ENCODE results near the gene EML5.

Gene EML5

DNA sequence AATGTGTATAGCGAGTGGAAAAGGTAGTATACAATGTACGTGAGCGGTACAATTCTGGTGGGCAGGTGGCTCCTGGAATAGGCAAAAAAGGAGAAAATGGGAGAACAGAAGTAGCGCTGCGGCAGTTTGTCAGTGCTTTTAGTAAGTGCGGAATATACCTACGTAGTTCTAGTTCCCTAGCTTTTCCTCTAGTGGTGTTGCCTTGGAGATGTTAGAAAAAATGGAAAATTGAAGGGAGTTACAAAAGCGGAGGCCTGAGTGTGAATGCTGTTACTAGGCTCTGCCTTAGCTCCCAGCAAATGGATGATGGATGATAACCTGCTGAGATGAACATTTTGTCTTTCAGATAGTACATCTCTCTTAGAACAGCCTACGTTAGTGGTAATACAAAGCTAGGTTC lies 32.8 kb upstream of the EML5 start:
- TF ChIP-seq FOXP2 (optimal IDR thresholded peaks at IDR 0.05; ENCODE audit: borderline replicate concordance, extremely low read depth, extremely low read length, insufficient read depth) (no peak), SIN3A (IDR thresholded peaks at IDR 0.05; ENCODE audit: borderline replicate concordance, insufficient read depth, low read length) (no peak), POLR2AphosphoS5 (IDR thresholded peaks at IDR 0.05; ENCODE audit: low read depth, low read length) (no peak), TAF1 (IDR thresholded peaks at IDR 0.05; ENCODE audit: borderline replicate concordance, insufficient read depth, low read length) (no peak)
- TF ChIP-seq, protein P1, sequence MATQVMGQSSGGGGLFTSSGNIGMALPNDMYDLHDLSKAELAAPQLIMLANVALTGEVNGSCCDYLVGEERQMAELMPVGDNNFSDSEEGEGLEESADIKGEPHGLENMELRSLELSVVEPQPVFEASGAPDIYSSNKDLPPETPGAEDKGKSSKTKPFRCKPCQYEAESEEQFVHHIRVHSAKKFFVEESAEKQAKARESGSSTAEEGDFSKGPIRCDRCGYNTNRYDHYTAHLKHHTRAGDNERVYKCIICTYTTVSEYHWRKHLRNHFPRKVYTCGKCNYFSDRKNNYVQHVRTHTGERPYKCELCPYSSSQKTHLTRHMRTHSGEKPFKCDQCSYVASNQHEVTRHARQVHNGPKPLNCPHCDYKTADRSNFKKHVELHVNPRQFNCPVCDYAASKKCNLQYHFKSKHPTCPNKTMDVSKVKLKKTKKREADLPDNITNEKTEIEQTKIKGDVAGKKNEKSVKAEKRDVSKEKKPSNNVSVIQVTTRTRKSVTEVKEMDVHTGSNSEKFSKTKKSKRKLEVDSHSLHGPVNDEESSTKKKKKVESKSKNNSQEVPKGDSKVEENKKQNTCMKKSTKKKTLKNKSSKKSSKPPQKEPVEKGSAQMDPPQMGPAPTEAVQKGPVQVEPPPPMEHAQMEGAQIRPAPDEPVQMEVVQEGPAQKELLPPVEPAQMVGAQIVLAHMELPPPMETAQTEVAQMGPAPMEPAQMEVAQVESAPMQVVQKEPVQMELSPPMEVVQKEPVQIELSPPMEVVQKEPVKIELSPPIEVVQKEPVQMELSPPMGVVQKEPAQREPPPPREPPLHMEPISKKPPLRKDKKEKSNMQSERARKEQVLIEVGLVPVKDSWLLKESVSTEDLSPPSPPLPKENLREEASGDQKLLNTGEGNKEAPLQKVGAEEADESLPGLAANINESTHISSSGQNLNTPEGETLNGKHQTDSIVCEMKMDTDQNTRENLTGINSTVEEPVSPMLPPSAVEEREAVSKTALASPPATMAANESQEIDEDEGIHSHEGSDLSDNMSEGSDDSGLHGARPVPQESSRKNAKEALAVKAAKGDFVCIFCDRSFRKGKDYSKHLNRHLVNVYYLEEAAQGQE (IDR thresholded peaks at IDR 0.05; ENCODE audit: insufficient read depth in 1 of 2, low read depth in 2 of 2, low read length in 2 of 2) = no peak

DNA sequence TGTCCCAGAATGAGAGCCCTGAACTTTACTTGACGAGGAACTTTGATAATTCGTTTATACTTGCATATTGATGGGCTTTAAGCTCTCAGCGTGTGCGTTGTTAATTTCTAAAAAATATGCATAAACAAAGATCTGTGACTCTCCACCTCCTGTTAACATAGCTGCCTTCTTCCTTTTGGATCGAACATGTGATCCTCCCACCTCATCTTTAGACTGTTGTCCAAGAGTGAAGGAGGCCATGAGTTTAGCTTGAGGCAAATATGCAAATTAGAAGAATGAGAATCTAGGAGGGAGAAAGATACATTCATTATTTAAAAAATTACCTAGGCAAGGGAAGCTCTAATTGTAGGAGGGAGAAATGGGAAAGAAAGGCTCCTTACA lies 32.3 kb upstream of the EML5 start:
- TF ChIP-seq POLR2AphosphoS5 (IDR thresholded peaks at IDR 0.05; ENCODE audit: low read depth, low read length) (no peak), SIN3A (IDR thresholded peaks at IDR 0.05; ENCODE audit: borderline replicate concordance, insufficient read depth, low read length) (no peak), TAF1 (IDR thresholded peaks at IDR 0.05; ENCODE audit: borderline replicate concordance, insufficient read depth, low read length) (no peak), FOXP2 (optimal IDR thresholded peaks at IDR 0.05; ENCODE audit: borderline replicate concordance, extremely low read depth, extremely low read length, insufficient read depth) (no peak)

DNA sequence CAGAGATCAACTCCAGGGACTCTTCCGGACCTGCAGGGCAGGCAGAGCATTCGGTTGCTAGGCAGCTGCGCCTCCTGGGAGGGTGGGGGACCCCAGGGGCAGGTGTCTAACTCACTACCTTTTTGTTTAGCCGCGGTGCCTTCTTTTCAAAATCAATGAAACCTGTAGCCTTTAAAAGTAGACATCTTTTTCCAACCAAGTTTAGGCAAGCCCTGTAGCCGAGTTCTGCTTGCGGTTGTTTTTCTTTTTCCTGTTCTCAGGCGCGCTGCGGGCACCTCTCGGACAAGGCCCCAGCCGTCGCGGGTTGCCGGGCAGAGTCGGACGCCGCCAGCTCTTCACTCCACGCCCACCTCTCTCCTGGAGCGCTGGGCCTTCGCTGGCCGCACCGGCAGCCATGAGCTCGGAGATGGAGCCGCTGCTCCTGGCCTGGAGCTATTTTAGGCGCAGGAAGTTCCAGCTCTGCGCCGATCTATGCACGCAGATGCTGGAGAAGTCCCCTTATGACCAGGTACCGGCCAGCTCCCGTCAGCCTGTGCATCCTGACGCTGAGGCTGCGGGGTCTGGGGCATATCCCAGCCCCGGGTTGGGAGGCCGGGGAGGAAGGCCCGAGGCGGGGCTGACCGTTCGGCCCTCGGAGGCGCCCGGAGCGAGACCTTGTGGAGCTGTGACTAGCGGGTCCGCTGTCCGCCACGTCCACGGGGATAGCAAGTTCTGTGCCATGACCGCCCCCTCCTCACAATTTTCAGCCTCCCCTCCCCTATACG lies 31.7 kb upstream of the EML5 start, which contains the start of gene TTC8:
TSS of gene TTC8 (plus strand) at position 338 of the 764 bp plus-strand sequence. CDS start at position 395, 57 bp downstream.
- peak; percentile 65; the same call in 1 of the 2 replicates for TF ChIP-seq POLR2AphosphoS5 (IDR thresholded peaks at IDR 0.05; ENCODE audit: low read depth, low read length)
- no peak for TF ChIP-seq FOXP2 (optimal IDR thresholded peaks at IDR 0.05; ENCODE audit: borderline replicate concordance, extremely low read depth, extremely low read length, insufficient read depth)

DNA sequence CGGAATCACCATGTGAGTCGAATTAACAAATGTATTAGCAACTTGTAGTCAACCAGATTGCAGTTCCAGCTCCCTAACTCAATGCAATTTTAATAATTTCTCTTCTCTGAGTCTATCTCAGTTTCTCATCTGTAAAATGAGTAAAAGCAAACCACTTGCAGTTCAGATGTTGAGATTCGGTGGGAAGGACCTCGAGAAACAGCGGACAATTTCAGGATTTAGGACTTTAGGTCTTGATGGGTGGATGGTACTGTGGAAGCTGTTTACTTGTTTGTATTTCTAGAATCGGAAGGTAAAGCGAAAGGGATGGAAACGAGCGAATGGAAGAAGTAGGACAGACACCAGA lies 31.2 kb upstream of the EML5 start:
- TF ChIP-seq, protein P1 (IDR thresholded peaks at IDR 0.05; ENCODE audit: insufficient read depth in 1 of 2, low read depth in 2 of 2, low read length in 2 of 2) = no peak
- TF ChIP-seq SIN3A (IDR thresholded peaks at IDR 0.05; ENCODE audit: borderline replicate concordance, insufficient read depth, low read length) = no peak
- TF ChIP-seq POLR2AphosphoS5 (IDR thresholded peaks at IDR 0.05; ENCODE audit: low read depth, low read length) = no peak
- TF ChIP-seq TAF1 (IDR thresholded peaks at IDR 0.05; ENCODE audit: borderline replicate concordance, insufficient read depth, low read length) = no peak
- TF ChIP-seq FOXP2 (optimal IDR thresholded peaks at IDR 0.05; ENCODE audit: borderline replicate concordance, extremely low read depth, extremely low read length, insufficient read depth) = no peak

DNA sequence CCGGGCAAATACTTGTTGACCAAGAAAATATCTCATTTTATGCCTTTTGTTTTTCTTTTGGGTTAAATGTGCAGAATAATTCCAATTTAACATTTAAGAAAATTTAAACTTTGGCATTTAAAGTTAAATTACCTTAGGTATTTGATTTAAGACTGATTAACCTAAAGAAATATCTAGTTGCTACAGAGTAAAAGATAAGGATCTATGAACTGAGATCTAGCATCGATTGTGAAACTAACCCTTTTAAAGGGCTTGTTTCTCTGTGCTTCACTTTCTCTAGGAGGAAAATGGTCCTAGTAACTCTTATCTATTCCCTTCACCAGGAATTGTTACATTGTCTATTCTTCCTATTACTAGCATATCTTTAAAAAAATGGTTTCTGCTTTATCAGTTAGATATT lies 29.1 kb upstream of the EML5 start:
- TF ChIP-seq TAF1 (IDR thresholded peaks at IDR 0.05; ENCODE audit: borderline replicate concordance, insufficient read depth, low read length) = no peak
- TF ChIP-seq, protein P1 (IDR thresholded peaks at IDR 0.05; ENCODE audit: insufficient read depth in 1 of 2, low read depth in 2 of 2, low read length in 2 of 2) = no peak
- no peak for TF ChIP-seq FOXP2 (optimal IDR thresholded peaks at IDR 0.05; ENCODE audit: borderline replicate concordance, extremely low read depth, extremely low read length, insufficient read depth)
- TF ChIP-seq POLR2AphosphoS5 (IDR thresholded peaks at IDR 0.05; ENCODE audit: low read depth, low read length) = no peak
- TF ChIP-seq SIN3A (IDR thresholded peaks at IDR 0.05; ENCODE audit: borderline replicate concordance, insufficient read depth, low read length) = no peak

DNA sequence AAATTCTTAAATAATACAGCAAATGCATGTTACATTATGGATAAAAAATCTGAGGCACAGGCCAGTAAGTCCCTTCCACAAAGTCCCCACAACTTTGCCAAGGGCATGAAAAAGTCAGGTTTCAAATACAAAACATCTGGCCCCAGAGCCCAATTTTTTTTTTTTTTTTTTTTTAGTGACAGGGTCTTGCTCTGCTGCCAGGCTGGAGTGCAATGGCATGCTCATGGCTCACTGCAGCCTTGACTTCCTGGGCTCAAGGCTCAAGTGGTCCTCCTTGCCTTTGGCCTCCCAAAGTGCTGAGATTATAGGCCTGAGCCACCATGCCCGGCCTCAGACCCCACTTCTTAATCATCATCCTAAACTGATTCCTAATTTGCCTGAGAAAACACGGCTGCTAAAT lies 28.6 kb upstream of the EML5 start:
- TF ChIP-seq TAF1 (IDR thresholded peaks at IDR 0.05; ENCODE audit: borderline replicate concordance, insufficient read depth, low read length) (no peak), FOXP2 (optimal IDR thresholded peaks at IDR 0.05; ENCODE audit: borderline replicate concordance, extremely low read depth, extremely low read length, insufficient read depth) (no peak), SIN3A (IDR thresholded peaks at IDR 0.05; ENCODE audit: borderline replicate concordance, insufficient read depth, low read length) (no peak), POLR2AphosphoS5 (IDR thresholded peaks at IDR 0.05; ENCODE audit: low read depth, low read length) (no peak)
- TF ChIP-seq, protein P1 (IDR thresholded peaks at IDR 0.05; ENCODE audit: insufficient read depth in 1 of 2, low read depth in 2 of 2, low read length in 2 of 2) = no peak
